Measurements from ENCODE around the gene PRKCH. TPM values are rescaled to one million over a fixed set of nuclear protein-coding genes. Genes with fewer than 3 reads are reported as not detected.

Gene PRKCH
- total and polyA plus RNA-seq, 2 of the 13 experiments (the other 11 are each of a cell fraction or from before 2014, with no cell fraction given): 0.48 to 1.3 TPM

DNA sequence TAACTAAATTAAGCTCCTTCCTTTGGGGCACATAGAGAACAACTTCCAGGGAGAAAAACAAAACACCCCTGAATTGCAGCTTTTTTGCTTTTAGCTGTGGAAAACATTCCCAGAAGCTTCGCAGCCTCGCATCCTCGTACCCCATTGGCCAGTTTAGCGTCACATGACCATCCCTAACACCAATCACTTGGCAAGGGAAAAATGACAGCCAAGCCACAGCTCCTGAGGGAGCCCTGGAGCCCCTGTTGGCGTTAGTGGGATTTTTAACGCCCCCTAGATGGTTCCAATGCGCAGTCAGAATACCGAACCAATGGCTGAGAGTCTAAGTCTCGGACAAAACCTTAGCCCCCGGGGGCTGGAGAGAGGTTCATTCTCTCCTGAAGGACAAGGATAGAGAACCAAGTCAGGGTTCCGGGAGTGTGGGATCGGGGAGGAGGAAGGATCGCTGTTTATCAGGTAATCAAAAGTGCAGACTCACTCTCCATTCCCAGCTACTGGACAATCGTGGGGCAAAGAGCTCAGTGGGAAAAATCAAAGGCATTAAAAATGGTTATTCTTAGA is 238.3 kb downstream of the PRKCH start (continued):
- TF ChIP-seq RFX3 (CRISPR knock-in tag; IDR thresholded peaks at IDR 0.05) (no peak), RXRB (CRISPR knock-in tag; IDR thresholded peaks at IDR 0.05; ENCODE audit: borderline replicate concordance) (no peak; the same call in 1 of the 2 replicates), RAD21 (CRISPR knock-in tag; IDR thresholded peaks at IDR 0.05) (peak; percentile 55; the same call in 1 of the 2 replicates), KLF12 (CRISPR knock-in tag; IDR thresholded peaks at IDR 0.05; ENCODE audit: borderline replicate concordance) (no peak), GLI4 (CRISPR knock-in tag; IDR thresholded peaks at IDR 0.05; ENCODE audit: borderline replicate concordance) (peak; percentile 27; the same call in 1 of the 2 replicates), ZFP1 (CRISPR knock-in tag; IDR thresholded peaks at IDR 0.05) (peak; percentile 24; the same call in 1 of the 2 replicates), ZNF446 (CRISPR knock-in tag; IDR thresholded peaks at IDR 0.05) (no peak), JUNB (CRISPR knock-in tag; IDR thresholded peaks at IDR 0.05; ENCODE audit: borderline replicate concordance) (no peak), ZFX (CRISPR knock-in tag; IDR thresholded peaks at IDR 0.05; ENCODE audit: low read depth) (no peak), ZNF382 (CRISPR knock-in tag; IDR thresholded peaks at IDR 0.05; ENCODE audit: borderline replicate concordance) (no peak), ZFP62 (CRISPR knock-in tag; IDR thresholded peaks at IDR 0.05) (no peak), NFYB (CRISPR knock-in tag; IDR thresholded peaks at IDR 0.05) (peak; percentile 92), ZNF205 (CRISPR knock-in tag; IDR thresholded peaks at IDR 0.05) (no peak), ZNF678 (CRISPR knock-in tag; IDR thresholded peaks at IDR 0.05) (no peak), ZNF124 (CRISPR knock-in tag; IDR thresholded peaks at IDR 0.05) (no peak), FOXK1 (CRISPR knock-in tag; IDR thresholded peaks at IDR 0.05; ENCODE audit: borderline replicate concordance, low read depth) (no peak), CBX5 (CRISPR knock-in tag; IDR thresholded peaks at IDR 0.05; ENCODE audit: borderline replicate concordance) (no peak), ZNF329 (CRISPR knock-in tag; IDR thresholded peaks at IDR 0.05; ENCODE audit: low read depth) (no peak), PHF21A (CRISPR knock-in tag; IDR thresholded peaks at IDR 0.05) (peak; percentile 82), HCFC1 (IDR thresholded peaks at IDR 0.05; ENCODE audit: low read depth, low read length) (no peak), AHR (CRISPR knock-in tag; IDR thresholded peaks at IDR 0.05) (no peak), NFKBIZ (CRISPR knock-in tag; IDR thresholded peaks at IDR 0.05) (no peak), ZBTB7A (CRISPR knock-in tag; IDR thresholded peaks at IDR 0.05) (no peak), SMC3 (IDR thresholded peaks at IDR 0.05; ENCODE audit: low read length) (no peak), HMGA1 (CRISPR knock-in tag; conservative IDR thresholded peaks at IDR 0.05) (no peak), ATF1 (CRISPR knock-in tag; IDR thresholded peaks at IDR 0.05) (no peak), RARA (CRISPR knock-in tag; IDR thresholded peaks at IDR 0.05) (no peak; the same call in 1 of the 2 replicates), KLF11 (CRISPR knock-in tag; IDR thresholded peaks at IDR 0.05) (no peak), TP53 (CRISPR knock-in tag; conservative IDR thresholded peaks at IDR 0.05) (no peak), MYNN (CRISPR knock-in tag; IDR thresholded peaks at IDR 0.05; ENCODE audit: low read depth) (no peak)
- TF ChIP-seq, protein P1, sequence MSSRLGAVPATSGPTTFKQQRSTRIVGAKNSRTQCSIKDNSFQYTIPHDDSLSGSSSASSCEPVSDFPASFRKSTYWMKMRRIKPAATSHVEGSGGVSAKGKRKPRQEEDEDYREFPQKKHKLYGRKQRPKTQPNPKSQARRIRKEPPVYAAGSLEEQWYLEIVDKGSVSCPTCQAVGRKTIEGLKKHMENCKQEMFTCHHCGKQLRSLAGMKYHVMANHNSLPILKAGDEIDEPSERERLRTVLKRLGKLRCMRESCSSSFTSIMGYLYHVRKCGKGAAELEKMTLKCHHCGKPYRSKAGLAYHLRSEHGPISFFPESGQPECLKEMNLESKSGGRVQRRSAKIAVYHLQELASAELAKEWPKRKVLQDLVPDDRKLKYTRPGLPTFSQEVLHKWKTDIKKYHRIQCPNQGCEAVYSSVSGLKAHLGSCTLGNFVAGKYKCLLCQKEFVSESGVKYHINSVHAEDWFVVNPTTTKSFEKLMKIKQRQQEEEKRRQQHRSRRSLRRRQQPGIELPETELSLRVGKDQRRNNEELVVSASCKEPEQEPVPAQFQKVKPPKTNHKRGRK (CRISPR knock-in tag; IDR thresholded peaks at IDR 0.05): no peak
- TF ChIP-seq, protein P2, sequence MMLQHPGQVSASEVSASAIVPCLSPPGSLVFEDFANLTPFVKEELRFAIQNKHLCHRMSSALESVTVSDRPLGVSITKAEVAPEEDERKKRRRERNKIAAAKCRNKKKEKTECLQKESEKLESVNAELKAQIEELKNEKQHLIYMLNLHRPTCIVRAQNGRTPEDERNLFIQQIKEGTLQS (CRISPR knock-in tag; IDR thresholded peaks at IDR 0.05): no peak
